HG03571 (cell line): ENCODE data around the gene ZBTB5.
"Not testable (repeated sequence)": the region's sequence is repeated elsewhere in the genome, so short reads cannot be mapped to it uniquely, and the experiment has no call there.

Experiments
- ATAC-seq: cut with Tn5 transposase; IDR thresholded peaks from one replicate; pipeline ENCODE4 v1.9.1; 2021; ENCODE audit not compliant: unreplicated experiment

ZBTB5 gene

DNA sequence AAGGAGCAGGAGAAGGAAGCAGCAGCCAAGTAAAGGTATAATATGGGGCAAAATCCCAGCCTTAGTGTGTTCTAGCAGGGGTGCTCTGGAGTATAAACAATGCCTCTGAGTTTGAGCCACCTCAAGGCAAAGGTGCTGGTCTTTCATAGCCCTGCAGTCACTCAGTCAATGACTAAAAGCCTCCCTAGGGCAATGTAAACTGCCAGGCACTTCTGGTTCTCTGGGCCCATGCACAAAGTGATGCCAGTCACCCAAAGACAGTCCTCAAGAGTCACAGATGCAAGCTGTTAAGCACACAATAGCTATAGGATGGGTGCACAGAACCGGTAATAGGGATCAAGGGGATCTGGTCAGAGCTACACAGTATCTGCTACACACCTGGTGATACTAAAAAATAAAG lies 12.6 kb downstream of the ZBTB5 start:
- no peak for ATAC-seq

DNA sequence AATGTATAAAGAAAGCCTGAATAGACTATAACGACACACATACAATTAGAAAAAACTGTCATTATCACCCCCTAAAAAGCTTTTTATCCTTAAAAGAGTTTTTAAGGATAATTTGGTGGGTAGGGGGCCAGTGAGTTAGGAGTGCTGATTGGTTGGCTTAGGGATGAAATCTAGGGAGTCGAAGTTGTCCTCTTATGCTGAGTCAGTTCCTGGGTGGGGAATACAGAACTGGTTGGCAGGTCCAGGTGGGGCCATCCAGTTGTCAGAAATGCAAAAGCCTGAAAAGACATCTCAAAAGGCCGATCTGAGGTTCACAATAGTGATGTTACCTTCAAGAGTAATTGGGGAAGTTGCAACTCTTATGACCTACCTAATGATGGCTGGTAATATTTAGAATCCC lies 13.6 kb downstream of the ZBTB5 start:
- no peak for ATAC-seq

DNA sequence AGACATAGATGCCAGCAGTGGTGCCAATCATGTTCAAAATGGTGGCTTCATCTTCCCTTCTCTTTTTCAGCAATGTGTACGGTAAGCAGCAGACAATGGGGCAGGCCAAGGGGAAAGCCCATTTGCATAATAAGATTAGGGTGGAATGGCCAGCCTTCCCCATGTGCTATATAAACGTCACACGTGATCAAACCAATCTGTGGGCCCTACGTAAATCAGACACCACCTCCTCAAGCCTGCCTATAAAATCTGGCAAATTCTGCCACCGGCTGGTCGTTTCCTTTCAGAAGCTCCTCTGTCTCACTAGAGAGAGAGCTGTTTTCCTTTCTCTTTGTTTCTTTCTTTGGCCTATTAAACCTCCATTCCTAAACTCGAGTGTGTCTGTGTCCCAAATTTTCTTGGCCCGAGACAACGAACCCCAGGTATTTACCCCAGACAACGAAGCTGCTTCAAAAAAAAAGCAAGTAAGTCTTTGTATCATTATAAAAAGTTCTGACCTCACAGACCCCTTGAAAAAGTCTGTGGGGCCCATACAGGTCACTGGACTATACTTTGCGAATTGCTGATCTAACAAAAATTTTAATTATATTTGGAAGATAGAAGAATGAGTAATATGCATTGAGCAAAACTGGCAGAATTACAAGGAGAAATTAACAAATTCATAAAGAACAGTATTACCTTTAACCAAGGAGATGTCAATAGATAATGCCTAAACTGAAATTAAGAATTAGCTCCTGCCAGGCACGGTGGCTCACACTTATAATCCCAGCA lies 15.2 kb downstream of the ZBTB5 start:
- no peak for ATAC-seq

DNA sequence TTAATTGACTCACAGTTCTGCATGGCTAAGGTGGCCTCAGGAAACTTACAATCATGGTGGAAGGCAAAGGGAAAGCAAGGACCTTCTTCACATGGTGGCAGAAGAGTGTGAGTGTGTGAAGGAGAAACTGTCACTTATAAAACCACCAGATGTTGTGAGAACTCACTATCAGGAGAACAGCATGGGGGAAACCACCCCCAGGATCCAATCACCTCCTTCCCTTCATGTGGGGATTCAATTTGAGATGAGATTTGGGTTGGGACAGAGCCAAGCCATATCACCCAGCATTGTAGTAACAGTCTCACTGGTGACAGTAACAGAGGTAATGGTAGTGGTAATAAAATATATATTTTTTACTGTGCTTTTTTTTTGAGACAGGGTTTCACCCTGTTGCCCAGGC lies 18.1 kb downstream of the ZBTB5 start:
- no peak for ATAC-seq

DNA sequence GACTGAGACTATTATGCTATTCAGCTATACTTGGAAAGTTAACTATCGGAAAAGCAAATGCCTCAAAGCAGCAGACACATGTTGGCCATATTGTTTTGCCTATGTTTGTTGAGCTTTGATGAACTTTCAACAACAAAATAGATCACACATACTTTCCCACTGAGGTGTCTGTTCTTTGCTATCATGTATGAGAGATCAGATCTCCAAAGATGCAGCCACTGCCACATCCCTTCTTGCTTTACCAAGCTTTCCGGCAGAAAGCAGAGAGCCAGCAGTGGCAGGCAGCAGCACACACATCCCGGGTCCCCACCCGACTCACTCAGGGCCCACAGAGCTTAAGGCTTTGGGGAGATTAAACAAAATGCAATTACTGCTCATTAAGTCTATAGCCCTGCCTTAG lies 18.8 kb downstream of the ZBTB5 start:
- no peak for ATAC-seq

DNA sequence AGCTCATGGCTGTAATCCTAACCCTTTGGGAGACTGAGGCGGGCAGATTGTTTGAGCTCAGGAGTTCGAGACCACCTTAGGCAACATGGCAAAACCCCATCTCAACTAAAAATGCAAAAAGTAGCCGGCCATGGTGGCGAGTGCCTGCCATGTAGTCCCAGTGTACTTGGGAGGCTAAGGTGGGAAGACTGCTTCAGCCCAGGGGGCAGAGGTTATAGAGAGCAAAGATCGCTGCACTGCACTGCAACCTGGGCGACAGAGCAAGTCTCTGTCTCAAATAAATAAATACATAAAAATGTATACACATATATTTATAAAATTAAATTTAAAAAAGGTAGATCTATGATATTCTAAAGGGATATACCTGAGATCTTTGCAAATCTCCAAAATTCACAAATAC lies 19.4 kb downstream of the ZBTB5 start:
- no peak for ATAC-seq

DNA sequence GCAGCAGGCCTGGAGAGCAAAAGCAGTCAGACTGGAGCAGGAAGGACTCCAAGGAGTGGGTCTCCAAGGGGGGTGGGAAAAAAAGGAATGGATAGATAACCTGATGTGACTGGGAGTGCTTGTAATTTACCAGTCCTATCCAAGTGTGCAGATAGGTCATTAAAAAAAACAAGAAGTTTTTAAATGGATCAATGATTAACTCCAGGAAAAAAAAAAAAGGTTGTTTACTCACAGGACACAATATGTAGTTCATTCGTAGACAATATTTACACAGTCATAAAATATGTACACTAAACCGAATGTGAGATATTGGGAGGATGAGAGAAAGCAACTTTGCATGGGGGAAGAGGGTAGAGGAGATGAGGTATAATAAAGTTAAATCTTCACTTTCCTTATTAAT lies 20.4 kb downstream of the ZBTB5 start:
- no peak for ATAC-seq

DNA sequence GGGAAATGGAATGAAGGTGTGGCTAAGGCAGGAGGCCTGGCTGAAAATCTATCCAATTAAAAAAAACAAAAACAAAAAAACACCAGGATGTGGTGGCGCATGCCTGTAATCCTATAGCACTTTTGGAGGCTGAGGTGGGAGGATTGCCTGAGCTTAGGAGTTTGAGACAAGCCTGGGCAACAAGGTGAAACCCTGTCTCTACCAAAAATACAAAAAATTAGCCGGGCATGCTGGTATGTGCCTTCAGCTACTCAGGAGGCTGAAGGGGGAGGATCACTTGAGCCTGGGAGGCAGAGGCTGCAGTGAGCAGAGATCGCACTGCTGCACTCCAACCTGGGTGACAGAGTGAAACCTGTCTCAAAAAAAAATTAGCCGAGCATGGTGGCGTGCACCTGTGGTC lies 21.7 kb downstream of the ZBTB5 start:
- ATAC-seq = no peak

DNA sequence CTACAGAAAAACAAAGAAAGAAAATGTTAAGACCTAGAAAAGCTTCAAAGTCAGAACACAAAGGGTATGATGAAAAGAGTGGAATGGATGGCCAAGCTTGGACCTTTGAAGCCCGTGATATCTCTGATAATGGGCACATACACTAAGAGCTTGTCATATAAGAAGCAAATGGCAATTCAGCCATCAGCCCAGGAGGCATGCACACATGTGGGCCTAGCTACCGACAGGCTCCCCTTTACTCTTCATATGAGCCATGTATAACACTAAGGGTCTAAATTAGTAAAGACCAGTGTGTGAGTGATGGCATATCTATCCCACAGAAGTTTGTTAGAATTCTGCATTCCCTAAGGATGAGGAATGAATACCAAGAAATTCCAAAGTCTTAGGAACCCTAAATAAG lies 22.7 kb downstream of the ZBTB5 start:
- no peak for ATAC-seq

DNA sequence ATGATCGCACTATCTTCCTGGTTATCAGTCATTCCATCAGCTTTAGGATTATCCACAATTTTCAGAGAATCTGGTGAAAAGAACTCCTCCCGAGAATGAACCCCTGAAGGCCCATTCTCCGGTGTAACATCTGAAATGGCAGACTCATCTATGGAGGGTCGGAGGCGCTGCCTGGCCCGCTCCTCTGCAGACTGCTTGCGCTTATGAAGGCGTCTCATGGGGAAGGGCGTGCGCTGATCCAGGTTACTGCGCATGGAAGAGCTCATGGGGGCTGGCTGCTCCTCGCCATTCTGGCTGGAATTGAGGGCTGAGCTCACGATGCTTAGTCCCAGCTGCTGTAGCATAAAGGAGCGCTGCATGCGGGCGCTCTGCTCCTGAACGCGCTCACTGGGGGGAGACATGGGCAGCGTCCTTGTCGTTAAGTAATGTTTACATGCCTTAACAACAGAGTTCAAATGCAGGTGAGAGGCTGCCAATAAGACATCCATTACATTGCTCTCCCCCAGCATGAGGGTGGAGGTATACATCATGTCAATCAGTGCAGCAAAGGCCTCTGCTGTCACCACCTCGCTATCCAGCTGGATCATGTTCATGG lies 23.4 kb downstream of the ZBTB5 start:
- ATAC-seq = no peak

DNA sequence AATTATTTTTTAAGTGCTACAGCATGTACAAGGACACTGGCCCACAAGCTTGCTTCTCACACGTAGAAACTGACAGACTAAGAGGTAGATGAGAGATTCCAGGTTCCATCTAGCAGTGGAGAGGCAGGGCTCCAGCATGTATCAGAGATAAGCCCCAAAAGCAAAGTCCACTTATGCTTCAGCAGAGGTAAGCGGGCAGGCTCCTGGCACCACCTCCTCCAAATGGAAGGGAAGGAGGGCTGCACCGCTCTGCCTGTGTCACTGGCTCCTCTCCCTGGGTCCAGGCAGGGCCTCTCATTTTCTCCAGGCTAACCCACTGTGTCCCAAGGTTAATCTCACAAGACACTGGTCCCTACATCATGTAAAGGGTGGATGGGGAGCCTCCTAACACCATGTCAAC lies 26.9 kb downstream of the ZBTB5 start:
- ATAC-seq = no peak

DNA sequence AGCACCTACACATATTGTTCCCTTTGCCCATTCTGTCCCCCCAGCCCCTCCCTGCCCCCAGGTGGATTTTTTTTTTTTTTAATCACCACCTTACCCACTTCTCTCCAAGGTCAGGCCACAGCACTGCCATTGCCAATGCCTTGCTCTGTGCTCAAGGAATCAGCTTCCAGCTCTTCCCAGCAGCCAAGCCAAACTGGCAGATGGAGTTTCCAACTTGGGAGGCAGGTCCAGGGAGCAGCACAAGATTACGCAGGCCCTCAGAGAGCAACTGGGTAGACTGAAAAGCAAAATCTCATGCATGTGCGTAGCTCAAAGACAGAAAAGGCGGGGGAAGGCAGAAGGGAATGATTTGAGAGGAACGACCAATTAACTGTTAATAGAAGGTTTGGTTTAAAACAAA lies 27.6 kb downstream of the ZBTB5 start:
- ATAC-seq = no peak

DNA sequence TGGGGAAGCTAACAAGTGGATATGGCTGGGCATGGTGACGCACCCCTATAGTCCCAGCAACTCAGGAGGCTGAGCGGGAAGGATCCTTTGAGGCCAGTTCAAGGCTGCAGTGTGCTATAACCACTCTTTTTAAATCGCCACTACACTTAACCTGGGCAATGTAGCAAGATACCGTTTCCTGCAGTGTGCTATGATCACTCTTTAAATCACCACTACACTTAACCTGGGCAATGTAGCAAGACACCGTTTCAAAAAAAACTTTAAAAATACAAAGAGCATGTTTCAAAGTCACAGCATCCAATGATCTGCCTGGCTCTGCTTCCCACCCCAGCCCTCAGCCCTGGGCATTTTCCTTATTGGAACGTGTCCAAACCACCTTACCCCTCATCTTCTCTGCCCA lies 28.2 kb downstream of the ZBTB5 start:
- no peak for ATAC-seq

DNA sequence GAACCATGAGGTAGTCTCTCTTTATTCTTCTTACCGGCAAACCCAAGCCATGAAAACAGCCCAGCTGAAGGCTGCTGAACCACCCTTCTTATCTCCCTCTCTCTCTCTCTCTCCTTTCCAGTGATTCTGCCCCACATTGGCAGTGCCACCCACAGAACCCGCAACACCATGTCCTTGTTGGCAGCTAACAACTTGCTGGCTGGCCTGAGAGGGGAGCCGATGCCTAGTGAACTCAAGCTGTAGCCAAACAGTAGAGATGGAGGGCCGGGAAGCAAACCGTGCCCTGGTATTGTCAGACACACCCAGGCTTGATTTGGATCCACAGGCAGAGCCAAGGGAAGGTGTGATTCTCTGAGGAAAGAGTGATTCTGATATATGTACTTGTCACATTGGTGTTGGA lies 28.7 kb downstream of the ZBTB5 start:
- ATAC-seq = no peak

DNA sequence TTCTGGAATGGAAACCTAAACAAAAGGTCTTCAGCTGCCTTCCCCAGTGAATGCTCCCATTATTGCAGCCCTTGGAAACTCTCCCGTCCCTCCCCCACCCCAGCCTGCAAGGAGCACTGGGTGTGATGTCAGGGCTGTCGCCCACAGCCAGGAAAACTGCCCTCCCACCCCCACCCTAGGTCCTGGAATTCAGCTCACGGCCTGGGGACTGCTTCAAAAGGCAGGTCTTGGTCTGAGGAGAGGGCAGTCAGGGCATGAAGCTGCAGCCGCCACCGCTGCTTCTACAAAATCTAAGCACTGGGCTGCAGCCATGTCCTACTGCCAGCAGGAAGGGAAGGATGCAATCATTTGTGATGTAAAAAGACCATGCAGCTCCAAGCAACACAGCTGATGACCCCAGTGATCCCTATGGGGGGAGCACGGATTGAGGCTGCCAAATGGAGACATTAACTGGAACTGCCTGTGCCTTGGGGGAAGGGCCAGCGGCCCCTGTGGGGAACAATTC lies 31.3 kb downstream of the ZBTB5 start:
- ATAC-seq = no peak

DNA sequence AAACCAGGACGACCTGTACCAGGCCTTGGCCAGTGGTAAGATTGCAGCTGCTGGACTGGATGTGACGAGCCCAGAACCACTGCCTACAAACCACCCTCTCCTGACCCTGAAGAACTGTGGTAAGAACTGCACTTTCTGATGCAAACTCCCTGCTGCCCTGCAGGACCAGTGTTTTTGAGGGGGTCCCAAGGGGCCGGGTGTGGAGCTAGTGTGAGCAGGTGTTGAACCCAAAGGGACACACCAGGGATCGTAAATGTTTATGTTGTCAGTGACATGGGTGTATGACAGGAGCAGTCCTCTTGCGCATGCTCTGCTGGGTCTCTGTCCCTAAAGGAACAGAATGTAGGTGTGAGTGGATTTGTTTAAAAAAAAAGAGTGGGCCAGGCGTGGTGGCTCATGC lies 33.2 kb downstream of the ZBTB5 start:
- no peak for ATAC-seq

DNA sequence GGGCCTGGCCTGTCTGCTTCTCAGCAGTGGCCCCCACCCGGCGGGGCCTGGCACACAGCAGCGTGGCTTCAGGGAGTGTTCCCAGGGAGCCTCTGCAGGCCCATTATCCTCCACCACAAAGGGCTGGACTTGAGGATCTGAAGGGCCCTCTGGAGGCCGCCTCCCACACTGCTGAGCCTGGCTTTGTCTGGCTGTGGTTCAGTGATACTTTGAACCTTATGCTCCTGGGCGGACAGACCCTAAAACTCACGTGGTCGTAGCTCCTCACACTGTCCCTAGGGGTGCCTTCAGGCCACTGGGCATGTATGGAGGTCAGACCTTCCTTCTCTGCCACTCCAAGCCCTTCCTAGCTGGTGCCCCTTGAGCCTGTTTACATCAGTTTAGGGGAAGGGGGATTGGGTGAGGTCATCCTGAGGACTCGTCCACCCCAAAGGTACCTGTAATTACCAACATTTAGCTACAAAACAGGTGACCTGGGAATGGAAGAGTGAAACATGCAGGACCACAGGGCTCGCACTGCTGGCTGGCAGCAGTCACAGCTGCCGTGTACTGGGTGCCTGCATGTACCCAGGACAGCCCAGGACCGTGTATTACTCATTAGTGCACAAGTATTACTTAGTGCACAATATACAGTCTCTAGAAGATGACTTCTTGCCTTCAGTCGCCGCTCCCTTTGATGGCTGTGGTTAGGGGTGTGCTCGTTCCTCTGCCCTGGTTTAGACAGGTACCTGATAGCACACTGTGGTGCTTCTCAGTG lies 34.2 kb downstream of the ZBTB5 start:
- no peak for ATAC-seq

DNA sequence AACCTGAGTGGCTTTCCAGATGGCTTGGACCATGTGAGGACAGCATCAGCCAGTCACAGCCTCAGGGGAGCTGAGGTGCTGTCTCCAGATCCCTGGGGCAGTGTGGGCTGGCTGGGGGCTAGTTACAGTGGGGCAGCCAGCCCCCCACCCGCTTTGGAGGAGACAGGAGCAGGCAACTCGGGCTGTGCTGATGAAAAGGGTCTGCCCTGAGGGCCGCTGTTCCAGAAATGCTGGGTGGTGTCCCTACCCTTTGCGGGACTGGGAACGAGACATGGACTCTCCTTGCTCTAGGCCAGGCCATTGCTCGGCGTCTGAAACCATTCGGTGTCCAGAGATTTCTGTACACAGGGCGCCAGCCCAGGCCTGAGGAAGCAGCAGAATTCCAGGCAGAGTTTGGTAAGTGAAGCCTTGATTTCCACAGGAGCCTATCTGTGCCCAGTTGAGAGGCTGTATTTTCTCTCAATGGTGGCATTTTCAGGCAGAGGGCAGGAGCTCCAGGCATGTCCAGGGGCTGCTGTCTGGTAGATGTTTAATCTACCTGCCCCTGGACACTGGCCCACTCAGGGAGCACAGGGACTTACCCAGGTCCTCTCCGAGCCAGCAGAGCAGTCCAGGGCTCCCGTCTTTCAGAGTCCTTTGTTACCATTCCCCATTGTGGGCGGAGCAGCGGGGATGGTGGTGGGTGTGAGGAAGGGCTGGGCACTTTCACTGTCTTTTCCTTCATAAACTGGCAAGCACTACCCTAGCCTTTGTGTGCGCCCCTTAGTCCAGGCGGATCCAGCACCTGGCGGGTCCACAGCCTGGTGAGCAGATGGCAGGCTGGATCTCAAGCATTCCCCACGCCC lies 35.6 kb downstream of the ZBTB5 start:
- no peak for ATAC-seq

DNA sequence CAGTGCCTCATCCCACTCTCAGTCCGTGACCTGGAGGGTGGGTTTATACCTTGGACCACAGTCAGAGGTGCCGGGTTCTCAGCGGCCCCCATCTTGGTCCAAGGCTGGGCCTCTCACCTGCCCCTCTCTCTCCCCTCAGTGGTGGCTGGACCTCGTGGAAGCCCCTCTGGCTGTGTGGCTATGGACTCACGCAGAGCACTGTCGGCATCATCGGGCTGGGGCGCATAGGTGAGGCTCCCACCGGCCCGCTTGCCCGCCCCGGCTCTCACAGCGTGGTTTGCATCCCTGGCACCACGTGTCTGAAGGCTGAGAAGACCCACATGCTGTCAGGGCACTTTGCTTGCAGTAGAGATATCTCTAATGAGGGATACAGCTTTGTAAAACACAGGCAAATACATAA lies 36.9 kb downstream of the ZBTB5 start:
- ATAC-seq = no peak

DNA sequence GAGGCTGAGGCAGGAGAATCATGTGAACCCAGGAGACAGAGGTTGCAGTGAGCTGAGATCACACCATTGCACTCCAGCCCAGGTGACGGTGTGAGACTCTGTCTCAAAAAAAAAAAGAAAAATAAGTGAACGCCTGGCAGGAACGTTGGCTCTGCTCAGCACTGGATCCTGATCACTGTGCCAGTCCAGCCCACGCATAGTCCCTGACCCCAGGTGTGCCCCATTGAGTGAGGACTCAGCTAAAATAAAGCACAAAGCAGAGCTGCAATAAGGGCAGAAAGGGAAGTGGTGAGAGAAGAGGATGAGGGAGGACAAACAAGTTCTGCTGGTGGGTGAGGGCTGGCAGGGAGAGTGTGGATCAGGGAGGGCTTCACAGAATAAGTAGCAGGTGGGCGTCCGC lies 38.4 kb downstream of the ZBTB5 start:
- ATAC-seq = no peak

DNA sequence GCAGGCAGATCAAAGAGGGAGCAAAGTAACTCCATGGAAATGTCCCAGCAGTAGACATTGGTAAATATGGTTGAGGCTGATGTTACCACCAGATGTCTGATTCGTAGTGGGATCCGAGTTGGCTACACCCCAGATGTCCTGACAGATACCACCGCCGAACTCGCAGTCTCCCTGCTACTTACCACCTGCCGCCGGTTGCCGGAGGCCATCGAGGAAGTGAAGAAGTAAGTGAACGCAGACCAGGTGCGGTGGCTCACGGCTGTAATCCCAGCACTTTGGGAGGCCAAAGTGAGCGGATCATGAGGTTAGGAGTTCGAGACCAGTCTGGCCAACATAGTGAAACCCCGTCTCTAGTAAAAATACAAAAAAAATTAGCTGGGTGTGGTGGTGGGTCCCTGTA lies 38.8 kb downstream of the ZBTB5 start:
- not testable (repeated sequence) for ATAC-seq
